MM.1S (cell line): ENCODE measurements around the gene NOD1.

Experiments used
- CTCF ChIP-seq: fragments of 300-600 bp; sonication (generic); IDR thresholded peaks from 2 replicates; pipeline ENCODE4 v1.5.1; 2016; ENCODE audit warnings: antibody characterized with exemption, low read length, mixed read lengths
- EZH2 ChIP-seq: fragments of 300-600 bp; sonication (generic); optimal IDR thresholded peaks from 2 replicates; pipeline ENCODE3; 2017; ENCODE audit warnings: low read depth, mild to moderate bottlenecking, antibody characterized with exemption, low read length, mixed read lengths
- EZH2phosphoT487 ChIP-seq: fragments of 300-600 bp; sonication (generic); IDR thresholded peaks from 2 replicates; pipeline ENCODE4 v1.6.1; 2018; ENCODE audit warnings: antibody characterized with exemption, low read length

- TF ChIP-seq CTCF (no peak), EZH2 (no peak), EZH2phosphoT487 (no peak)
Observed at GRCh38 chr7:30487371-30487770, 8.8 kb upstream of the NOD1 start.
